A549 (cell line): ENCODE measurements around the gene ZNF831. TPM values are rescaled to one million over a fixed set of nuclear protein-coding genes. Genes with fewer than 3 reads are reported as not detected.

ENCODE experiments used
- ATAC-seq, 2 experiments: fragments of 200-7000 bp in 1 of 2; fragments of >200 bp in 1 of 2; cut with Nextera tagmentation in 1 of 2; cut with Tn5 transposase in 1 of 2; 3 replicates each; pipeline versions ENCODE4 v1.8.0 to v1.9.1; 2018 to 2020; ENCODE audit warnings: mild to moderate bottlenecking in 1 of 2, moderate library complexity in 1 of 2
- CTCF ChIA-PET: fragments of 300-600 bp; sonication (Branson Sonifier 250); formaldehyde crosslinking; extraction: SDS; loops from one replicate; lab custom pipeline; 2021; ENCODE audit warnings: antibody characterized with exemption, inconsistent platforms; lab: Yijun Ruan, JAX
- POLR2A ChIA-PET: fragments of 350-600 bp; formaldehyde crosslinking; extraction: SDS; loops from one replicate; lab custom pipeline; 2021; ENCODE audit warnings: antibody characterized with exemption, inconsistent platforms; lab: Yijun Ruan, JAX
- DNase-seq, 2 experiments: peaks; one replicate each; pipeline versions ENCODE4 v3.0.0 to v3.0.0-alpha.2; 2011 to 2016; ENCODE audit warnings: low read depth in 1 of 2, low spot score in 1 of 2
- FAIRE-seq: peaks from 2 replicates; lab custom pipeline; 2011; peaks lifted over from hg19 to GRCh38; lab: Jason Lieb, UNC
- H3K27ac ChIP-seq, 2 experiments: fragments of >200 bp; sonication (Bioruptor Twin); formaldehyde crosslinking; 3 replicates each; pipeline ENCODE4 v1.5.1; 2016 to 2017
- H3K4me1 ChIP-seq: fragments of >200 bp; sonication (Bioruptor Twin); formaldehyde crosslinking; 3 replicates; pipeline ENCODE4 v1.6.1; 2016
- H3K4me2 ChIP-seq: fragments of >200 bp; sonication (Bioruptor Twin); formaldehyde crosslinking; 3 replicates; pipeline ENCODE4 v1.6.1; 2016
- H3K4me3 ChIP-seq: fragments of >200 bp; sonication (Bioruptor Twin); formaldehyde crosslinking; 3 replicates; pipeline ENCODE4 v1.5.1; 2016
- H3K9me3 ChIP-seq: fragments of >200 bp; sonication (Bioruptor Twin); formaldehyde crosslinking; 3 replicates; pipeline ENCODE4 v1.6.1; 2016
- CBX8 ChIP-seq: fragments of 200-600 bp; sonication (generic); IDR thresholded peaks from 2 replicates; pipeline ENCODE4 v1.6.1; 2016
- CHD2 ChIP-seq: fragments of 150-350 bp; IDR thresholded peaks from 2 replicates; pipeline ENCODE4 v1.6.1; 2014; ENCODE audit warnings: low read length; ENCODE audit not compliant: partially characterized antibody
- EHF ChIP-seq: fragments of 250-450 bp; sonication (Bioruptor Pico); IDR thresholded peaks from 2 replicates; pipeline ENCODE4 v1.5.0; 2020; ENCODE audit warnings: mild to moderate bottlenecking
- FOSB ChIP-seq: fragments of 250-450 bp; sonication (Bioruptor Pico); IDR thresholded peaks from 2 replicates; pipeline ENCODE4 v1.5.0; 2020; ENCODE audit warnings: mild to moderate bottlenecking, moderate library complexity
- JUNB ChIP-seq: fragments of >200 bp; sonication (Bioruptor Twin); formaldehyde crosslinking; IDR thresholded peaks from 2 replicates; pipeline ENCODE4 v1.6.1; 2016
- TP53 ChIP-seq: fragments of 250-450 bp; sonication (Bioruptor Pico); IDR thresholded peaks from 2 replicates; pipeline ENCODE4 v1.5.0; 2021; ENCODE audit warnings: mild to moderate bottlenecking, moderate library complexity
- ZFP36 ChIP-seq: fragments of 450-650 bp; IDR thresholded peaks from 2 replicates; pipeline ENCODE4 v1.6.1; 2014; ENCODE audit warnings: borderline replicate concordance; ENCODE audit not compliant: partially characterized antibody
- ZSCAN20 ChIP-seq: fragments of 250-450 bp; sonication (Bioruptor Pico); IDR thresholded peaks from 2 replicates; pipeline ENCODE4 v1.8.0; 2022; ENCODE audit warnings: mild to moderate bottlenecking, moderate library complexity
- WGBS: methylation state at CpG from one replicate; pipeline ENCODE4 v1.1.6; 2017; ENCODE audit errors: missing lambda C conversion rate; 5-methylcytosine and 5-hydroxymethylcytosine counted together
- polyA plus RNA-seq, 4 experiments: library from polyadenylated mRNA; depleted of rRNA in 3 of 4; stranded (reverse); fragments of >200 nt; fragmentation: RNase III in 1 of 4; extraction: RNeasy Plus Mini Kit Qiagen cat#74134 plus additional on column Dnase treatment in 1 of 4; gene quantifications; 2 replicates in 3 of 4; 3 replicates in 1 of 4; pipeline ENCODE4 v1.2.3, GENCODE V29; 2011 to 2017
- TF ChIP-seq, protein P1 (sequence below): fragments of >200 bp; sonication (Bioruptor Twin); formaldehyde crosslinking; IDR thresholded peaks from 3 replicates; pipeline ENCODE4 v1.6.1; 2016
- TF ChIP-seq, protein P2 (sequence below): fragments of 200-600 bp; sonication (generic); IDR thresholded peaks from 2 replicates; pipeline ENCODE4 v1.6.1; 2016; ENCODE audit warnings: antibody characterized with exemption, mild to moderate bottlenecking, moderate library complexity
- TF ChIP-seq, protein P3 (sequence below): fragments of >200 bp; sonication (Bioruptor Twin); formaldehyde crosslinking; IDR thresholded peaks from 2 replicates; pipeline ENCODE4 v1.6.1; 2016
- TF ChIP-seq, protein P4 (sequence below): fragments of 450-650 bp; IDR thresholded peaks from 2 replicates; pipeline ENCODE4 v1.6.1; 2014; ENCODE audit warnings: antibody characterized with exemption

ZNF831 gene
- polyA plus RNA-seq, 2 of the 4 experiments (the other 2 are of a cell fraction): not detected

DNA sequence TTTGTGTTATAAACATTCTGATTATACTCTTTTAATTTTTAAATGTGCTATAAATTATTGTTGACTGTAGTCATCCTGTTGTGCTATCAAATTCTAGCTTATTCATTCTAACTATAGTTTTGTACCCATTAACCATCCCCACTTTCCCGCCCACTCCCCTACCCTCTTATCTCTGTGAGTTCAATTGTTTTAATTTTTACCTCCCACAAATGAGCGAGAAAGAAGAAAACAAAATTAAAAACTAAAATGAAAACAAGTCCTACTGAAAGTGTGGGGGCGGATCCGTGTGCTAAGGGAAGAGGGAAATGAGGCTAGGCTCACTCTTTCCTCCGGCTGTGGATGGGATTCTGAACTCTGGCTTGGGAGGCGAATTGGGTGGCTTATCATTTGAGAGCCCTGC lies 6.6 kb upstream of the ZNF831 start:
- 29% methylated on average over 6 of the region's 6 CpGs for WGBS
- no peak overlapping the region for H3K4me3 ChIP-seq
- TF ChIP-seq TP53 (CRISPR knock-in tag) (no peak), JUNB (no peak), CHD2 (no peak), FOSB (CRISPR knock-in tag) (no peak), EHF (no peak)
- TF ChIP-seq, protein P1, sequence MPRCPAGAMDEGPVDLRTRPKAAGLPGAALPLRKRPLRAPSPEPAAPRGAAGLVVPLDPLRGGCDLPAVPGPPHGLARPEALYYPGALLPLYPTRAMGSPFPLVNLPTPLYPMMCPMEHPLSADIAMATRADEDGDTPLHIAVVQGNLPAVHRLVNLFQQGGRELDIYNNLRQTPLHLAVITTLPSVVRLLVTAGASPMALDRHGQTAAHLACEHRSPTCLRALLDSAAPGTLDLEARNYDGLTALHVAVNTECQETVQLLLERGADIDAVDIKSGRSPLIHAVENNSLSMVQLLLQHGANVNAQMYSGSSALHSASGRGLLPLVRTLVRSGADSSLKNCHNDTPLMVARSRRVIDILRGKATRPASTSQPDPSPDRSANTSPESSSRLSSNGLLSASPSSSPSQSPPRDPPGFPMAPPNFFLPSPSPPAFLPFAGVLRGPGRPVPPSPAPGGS: no peak
- TF ChIP-seq, protein P2, sequence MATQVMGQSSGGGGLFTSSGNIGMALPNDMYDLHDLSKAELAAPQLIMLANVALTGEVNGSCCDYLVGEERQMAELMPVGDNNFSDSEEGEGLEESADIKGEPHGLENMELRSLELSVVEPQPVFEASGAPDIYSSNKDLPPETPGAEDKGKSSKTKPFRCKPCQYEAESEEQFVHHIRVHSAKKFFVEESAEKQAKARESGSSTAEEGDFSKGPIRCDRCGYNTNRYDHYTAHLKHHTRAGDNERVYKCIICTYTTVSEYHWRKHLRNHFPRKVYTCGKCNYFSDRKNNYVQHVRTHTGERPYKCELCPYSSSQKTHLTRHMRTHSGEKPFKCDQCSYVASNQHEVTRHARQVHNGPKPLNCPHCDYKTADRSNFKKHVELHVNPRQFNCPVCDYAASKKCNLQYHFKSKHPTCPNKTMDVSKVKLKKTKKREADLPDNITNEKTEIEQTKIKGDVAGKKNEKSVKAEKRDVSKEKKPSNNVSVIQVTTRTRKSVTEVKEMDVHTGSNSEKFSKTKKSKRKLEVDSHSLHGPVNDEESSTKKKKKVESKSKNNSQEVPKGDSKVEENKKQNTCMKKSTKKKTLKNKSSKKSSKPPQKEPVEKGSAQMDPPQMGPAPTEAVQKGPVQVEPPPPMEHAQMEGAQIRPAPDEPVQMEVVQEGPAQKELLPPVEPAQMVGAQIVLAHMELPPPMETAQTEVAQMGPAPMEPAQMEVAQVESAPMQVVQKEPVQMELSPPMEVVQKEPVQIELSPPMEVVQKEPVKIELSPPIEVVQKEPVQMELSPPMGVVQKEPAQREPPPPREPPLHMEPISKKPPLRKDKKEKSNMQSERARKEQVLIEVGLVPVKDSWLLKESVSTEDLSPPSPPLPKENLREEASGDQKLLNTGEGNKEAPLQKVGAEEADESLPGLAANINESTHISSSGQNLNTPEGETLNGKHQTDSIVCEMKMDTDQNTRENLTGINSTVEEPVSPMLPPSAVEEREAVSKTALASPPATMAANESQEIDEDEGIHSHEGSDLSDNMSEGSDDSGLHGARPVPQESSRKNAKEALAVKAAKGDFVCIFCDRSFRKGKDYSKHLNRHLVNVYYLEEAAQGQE: no peak
- no peaks in the 10 kb centered on the region; the same call in 2 of the 3 replicates for H3K9me3 ChIP-seq
- ATAC-seq (no peak), FAIRE-seq (no peak), DNase-seq (no peak)
- 0 out of 3 replicates have a peak, but pooled peaks cover 4% of the 10 kb centered on the region for H3K4me1 ChIP-seq
- no peak overlapping the region for H3K27ac ChIP-seq
- no peak overlapping the region for H3K4me2 ChIP-seq
- POLR2A ChIA-PET: no interaction called here
- CTCF ChIA-PET: no interaction called here

DNA sequence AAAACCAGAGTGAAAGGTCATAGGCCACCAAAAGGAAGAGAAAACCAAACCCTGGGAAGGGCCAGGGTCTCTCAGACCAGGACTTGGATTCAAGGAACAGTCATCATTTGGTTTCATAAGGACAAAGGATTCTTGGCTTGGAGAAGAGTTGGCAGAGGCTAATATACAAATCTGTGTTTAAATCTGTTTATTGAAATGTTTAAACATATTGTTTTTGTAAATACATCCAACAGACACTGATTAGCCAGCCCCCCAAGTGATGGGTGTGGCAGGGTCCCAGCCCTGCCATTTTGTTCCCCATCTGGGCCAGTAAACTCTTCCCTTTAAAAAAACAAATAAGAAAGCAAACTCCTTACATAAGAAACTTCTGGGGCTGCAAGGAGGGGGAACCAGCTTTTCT lies 6.1 kb upstream of the ZNF831 start:
- no peak for TF ChIP-seq ZFP36
- TF ChIP-seq, protein P3, sequence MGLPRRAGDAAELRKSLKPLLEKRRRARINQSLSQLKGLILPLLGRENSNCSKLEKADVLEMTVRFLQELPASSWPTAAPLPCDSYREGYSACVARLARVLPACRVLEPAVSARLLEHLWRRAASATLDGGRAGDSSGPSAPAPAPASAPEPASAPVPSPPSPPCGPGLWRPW: no peak
- TF ChIP-seq, protein P4, sequence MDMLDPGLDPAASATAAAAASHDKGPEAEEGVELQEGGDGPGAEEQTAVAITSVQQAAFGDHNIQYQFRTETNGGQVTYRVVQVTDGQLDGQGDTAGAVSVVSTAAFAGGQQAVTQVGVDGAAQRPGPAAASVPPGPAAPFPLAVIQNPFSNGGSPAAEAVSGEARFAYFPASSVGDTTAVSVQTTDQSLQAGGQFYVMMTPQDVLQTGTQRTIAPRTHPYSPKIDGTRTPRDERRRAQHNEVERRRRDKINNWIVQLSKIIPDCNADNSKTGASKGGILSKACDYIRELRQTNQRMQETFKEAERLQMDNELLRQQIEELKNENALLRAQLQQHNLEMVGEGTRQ: no peak
- TF ChIP-seq ZSCAN20 (CRISPR knock-in tag): no peak
- TF ChIP-seq, protein P2: no peak
- no peak for TF ChIP-seq CBX8
- FAIRE-seq (no peak), DNase-seq (no peak), ATAC-seq (no peak)
- POLR2A ChIA-PET: no interaction called here
- Histone ChIP-seq H3K4me1 (0 out of 3 replicates have a peak, but pooled peaks cover 4% of the 10 kb centered on the region), H3K4me3 (no peak overlapping the region), H3K4me2 (no peak overlapping the region), H3K9me3 (no peaks in the 10 kb centered on the region; the same call in 2 of the 3 replicates), H3K27ac (no peak overlapping the region)
- CTCF ChIA-PET: no interaction called here
